Measurements from ENCODE around the gene CYP46A1.

CYP46A1 gene

GRCh38 chr14:99699861-99700260 is 15.8 kb downstream of the CYP46A1 start:
- DNase-seq (ENCODE audit: low read depth in 1 of 2, low spot score in 1 of 2), result no peak

DNA sequence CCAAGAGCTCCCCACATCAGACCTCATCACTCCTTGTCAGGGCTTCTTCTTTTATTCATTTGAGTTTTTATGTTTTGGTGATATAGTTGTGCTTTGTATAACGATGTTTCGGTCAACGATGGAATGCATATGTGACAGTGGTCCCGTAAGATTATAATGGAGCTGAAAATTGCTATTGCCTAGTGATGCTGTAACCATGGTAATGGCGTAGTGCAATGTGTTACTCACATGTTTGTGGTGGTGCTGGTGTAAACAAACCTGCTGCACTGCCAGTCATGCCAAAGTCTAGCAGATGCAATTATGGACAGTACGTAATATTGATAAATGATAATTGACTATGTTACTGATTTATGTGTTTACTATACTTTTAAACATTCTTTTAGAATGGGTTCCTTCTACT is 16.3 kb downstream of the CYP46A1 start:
- H3K27me3 ChIP-seq (ENCODE audit: insufficient read depth, poor library complexity, severe bottlenecking), result no peaks in the 10 kb centered on the region
- DNase-seq (ENCODE audit: low read depth in 1 of 2, low spot score in 1 of 2), result no peak
- no peak overlapping the region for H3K4me3 ChIP-seq (replicated peaks; ENCODE audit: insufficient read depth, low read length)
- TF ChIP-seq SPI1 (IDR thresholded peaks at IDR 0.05; ENCODE audit: borderline replicate concordance, low read depth) (no peak), GABPA (IDR thresholded peaks at IDR 0.05; ENCODE audit: low read depth) (no peak), POLR2AphosphoS5 (IDR thresholded peaks at IDR 0.05; ENCODE audit: low read depth) (no peak), CTCF (IDR thresholded peaks at IDR 0.05; ENCODE audit: insufficient read depth, low read length) (no peak)
- TF ChIP-seq, protein P1, sequence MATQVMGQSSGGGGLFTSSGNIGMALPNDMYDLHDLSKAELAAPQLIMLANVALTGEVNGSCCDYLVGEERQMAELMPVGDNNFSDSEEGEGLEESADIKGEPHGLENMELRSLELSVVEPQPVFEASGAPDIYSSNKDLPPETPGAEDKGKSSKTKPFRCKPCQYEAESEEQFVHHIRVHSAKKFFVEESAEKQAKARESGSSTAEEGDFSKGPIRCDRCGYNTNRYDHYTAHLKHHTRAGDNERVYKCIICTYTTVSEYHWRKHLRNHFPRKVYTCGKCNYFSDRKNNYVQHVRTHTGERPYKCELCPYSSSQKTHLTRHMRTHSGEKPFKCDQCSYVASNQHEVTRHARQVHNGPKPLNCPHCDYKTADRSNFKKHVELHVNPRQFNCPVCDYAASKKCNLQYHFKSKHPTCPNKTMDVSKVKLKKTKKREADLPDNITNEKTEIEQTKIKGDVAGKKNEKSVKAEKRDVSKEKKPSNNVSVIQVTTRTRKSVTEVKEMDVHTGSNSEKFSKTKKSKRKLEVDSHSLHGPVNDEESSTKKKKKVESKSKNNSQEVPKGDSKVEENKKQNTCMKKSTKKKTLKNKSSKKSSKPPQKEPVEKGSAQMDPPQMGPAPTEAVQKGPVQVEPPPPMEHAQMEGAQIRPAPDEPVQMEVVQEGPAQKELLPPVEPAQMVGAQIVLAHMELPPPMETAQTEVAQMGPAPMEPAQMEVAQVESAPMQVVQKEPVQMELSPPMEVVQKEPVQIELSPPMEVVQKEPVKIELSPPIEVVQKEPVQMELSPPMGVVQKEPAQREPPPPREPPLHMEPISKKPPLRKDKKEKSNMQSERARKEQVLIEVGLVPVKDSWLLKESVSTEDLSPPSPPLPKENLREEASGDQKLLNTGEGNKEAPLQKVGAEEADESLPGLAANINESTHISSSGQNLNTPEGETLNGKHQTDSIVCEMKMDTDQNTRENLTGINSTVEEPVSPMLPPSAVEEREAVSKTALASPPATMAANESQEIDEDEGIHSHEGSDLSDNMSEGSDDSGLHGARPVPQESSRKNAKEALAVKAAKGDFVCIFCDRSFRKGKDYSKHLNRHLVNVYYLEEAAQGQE (IDR thresholded peaks at IDR 0.05; ENCODE audit: insufficient replicate concordance, low read depth), result no peak
- H3K27ac ChIP-seq (replicated peaks), result no peak overlapping the region

More at GRCh38 chr14:99699861-99700260, 15.8 kb downstream of the CYP46A1 start:
- H3K27me3 ChIP-seq (ENCODE audit: insufficient read depth, poor library complexity, severe bottlenecking), result no peaks in the 10 kb centered on the region
- H3K4me3 ChIP-seq (replicated peaks; ENCODE audit: insufficient read depth, low read length), result no peak overlapping the region
- H3K27ac ChIP-seq (replicated peaks), result no peak overlapping the region
- TF ChIP-seq POLR2AphosphoS5 (IDR thresholded peaks at IDR 0.05; ENCODE audit: low read depth) (no peak), GABPA (IDR thresholded peaks at IDR 0.05; ENCODE audit: low read depth) (no peak), SPI1 (IDR thresholded peaks at IDR 0.05; ENCODE audit: borderline replicate concordance, low read depth) (no peak), CTCF (IDR thresholded peaks at IDR 0.05; ENCODE audit: insufficient read depth, low read length) (no peak)
- TF ChIP-seq, protein P1 (IDR thresholded peaks at IDR 0.05; ENCODE audit: insufficient replicate concordance, low read depth), result no peak

DNA sequence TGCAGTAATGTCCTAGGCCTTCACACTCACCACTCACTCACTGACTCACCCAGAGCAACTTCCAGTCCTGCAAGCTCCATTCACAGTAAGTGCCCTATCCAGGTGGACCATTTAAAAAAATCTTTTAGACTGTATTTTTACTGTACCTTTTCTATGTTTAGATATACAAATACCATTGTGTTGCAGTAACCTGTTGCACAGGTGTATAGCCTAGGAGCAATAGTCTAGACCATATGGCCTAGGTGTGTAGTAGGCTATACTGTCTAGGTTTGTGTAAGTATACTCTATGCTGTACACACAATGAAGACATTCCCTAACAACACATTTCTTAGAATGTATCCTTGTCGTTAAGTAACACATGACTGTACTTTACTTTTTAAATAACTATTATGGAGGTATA is 17.2 kb downstream of the CYP46A1 start:
- H3K27ac ChIP-seq (replicated peaks), result no peak overlapping the region
- TF ChIP-seq, protein P1 (IDR thresholded peaks at IDR 0.05; ENCODE audit: insufficient replicate concordance, low read depth), result no peak
- TF ChIP-seq CTCF (IDR thresholded peaks at IDR 0.05; ENCODE audit: insufficient read depth, low read length) (no peak), SPI1 (IDR thresholded peaks at IDR 0.05; ENCODE audit: borderline replicate concordance, low read depth) (no peak), GABPA (IDR thresholded peaks at IDR 0.05; ENCODE audit: low read depth) (no peak), POLR2AphosphoS5 (IDR thresholded peaks at IDR 0.05; ENCODE audit: low read depth) (no peak)
- no peak for DNase-seq (ENCODE audit: low read depth in 1 of 2, low spot score in 1 of 2)
- H3K27me3 ChIP-seq (ENCODE audit: insufficient read depth, poor library complexity, severe bottlenecking), result no peaks in the 10 kb centered on the region
- H3K4me3 ChIP-seq (replicated peaks; ENCODE audit: insufficient read depth, low read length), result no peak overlapping the region
